KG1 (cell line): Measurements from ENCODE around the gene GREM2.

Experiments used
- DNase-seq: peaks from one replicate; lab custom pipeline; 2025; lab: John Stamatoyannopoulos, UW

Gene GREM2

DNA sequence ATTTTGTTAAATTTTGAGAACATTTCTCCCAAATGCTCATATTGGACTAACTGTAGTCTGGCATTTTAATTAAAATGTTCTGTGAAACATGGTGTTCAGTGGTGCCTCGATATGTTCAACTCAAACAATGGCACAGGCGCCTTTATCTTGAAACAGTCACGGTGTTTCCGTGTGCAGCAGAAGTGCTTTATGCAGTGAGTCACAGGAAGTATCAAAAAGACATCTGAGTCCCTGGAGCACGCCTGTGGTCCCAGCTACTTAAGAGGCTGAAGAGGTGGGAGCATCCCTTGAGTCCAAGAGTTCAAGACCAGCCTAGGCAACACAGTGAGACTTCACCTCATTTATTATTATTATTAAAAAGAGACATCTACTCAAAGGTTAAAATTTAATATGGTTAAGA, 52.2 kb downstream of the GREM2 start:
- no peak for DNase-seq

DNA sequence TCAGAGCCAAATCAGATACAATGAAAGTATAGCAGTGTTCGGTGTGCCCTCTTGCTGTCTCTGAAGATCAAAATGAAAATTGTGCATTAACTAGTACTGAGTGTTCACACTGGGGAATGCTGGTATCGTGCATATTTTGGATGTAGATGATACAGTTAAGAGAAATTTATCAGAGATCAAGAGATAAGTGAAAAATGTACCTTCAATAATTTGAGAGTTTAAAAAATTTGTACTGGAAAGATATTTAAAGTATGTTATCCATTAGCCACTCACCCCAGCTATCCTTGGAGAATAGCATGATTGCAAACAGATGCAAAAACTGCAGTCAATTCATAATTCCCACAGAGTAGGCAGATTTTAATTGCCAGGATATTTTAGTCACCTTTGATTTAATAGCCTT, 56.4 kb downstream of the GREM2 start:
- DNase-seq, result no peak

DNA sequence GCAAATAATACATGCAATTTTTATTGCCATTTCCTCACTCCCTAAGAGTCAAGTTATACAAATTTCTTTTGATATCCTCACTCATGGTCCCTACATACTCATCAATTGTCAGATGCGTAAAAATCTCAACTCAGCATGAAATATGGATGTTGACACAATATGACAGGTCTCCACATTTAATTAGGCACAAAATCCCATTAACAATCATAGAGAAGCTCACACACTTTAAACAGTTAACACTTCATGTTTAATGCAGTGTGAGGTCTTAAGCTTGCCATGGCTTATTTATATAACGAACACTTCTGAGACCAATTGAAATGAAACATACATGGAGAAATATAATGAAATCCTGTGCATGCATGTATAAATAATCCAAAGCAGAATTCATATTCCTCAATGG, 58.6 kb downstream of the GREM2 start:
- DNase-seq, result no peak

DNA sequence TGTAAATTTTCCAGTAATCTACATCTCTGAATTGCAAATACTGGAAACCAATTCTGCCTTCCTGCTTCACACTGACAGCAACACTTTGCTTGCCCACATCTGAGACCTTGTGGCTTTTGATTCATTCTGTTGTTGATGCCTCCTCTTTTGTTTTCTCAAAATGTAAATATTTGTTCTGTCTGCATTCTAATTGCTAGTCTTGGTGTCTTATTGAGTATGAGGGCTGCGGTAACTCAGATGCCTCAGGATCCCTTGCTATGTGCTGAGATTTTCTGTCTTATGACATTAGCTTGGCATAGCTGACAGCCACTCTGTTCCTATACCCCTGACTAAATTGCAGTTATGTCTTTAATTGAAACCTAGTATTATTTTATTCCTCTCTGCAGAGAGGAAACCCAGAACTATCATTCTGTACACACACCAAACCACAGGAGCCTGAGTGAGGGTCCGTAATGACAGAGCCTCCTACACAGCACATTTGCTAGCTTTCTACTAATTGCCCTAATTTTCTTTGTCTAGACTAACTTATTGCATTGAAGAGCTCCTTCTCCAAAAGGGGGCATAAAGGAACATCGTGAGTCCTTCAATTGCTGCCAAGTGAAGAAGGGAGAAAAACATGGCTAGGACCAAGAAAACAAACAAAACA, 72.1 kb downstream of the GREM2 start:
- no peak for DNase-seq

DNA sequence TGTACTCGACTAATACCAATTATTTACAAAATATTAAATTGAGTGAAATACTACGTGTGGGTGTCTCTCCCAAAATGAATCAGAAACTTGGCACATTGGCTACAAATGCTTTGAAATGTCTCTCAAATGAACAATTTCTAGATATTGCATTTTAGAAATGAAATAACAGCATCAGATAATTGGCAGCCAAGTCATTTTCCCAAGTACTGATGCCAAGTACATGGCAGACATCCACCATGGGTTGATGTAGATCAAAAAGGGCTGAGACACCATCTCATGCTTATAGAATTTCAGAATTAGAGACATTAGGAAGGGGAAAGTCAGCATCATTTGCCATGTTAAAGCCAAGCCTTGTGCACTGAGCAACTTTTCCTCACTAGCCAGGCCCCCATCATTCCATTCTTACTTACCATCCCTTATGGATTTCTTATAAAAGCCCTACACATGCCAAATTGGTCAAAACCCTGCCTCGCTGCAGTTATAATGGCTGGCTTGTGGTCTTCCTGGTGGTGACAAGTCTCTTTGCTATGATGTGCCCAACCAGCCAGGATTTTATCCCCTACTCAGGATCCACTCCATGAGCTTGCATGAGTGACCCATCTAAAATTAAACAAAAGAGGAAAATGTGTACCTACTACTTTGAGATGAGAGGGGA, 73.1 kb downstream of the GREM2 start:
- no peak for DNase-seq

DNA sequence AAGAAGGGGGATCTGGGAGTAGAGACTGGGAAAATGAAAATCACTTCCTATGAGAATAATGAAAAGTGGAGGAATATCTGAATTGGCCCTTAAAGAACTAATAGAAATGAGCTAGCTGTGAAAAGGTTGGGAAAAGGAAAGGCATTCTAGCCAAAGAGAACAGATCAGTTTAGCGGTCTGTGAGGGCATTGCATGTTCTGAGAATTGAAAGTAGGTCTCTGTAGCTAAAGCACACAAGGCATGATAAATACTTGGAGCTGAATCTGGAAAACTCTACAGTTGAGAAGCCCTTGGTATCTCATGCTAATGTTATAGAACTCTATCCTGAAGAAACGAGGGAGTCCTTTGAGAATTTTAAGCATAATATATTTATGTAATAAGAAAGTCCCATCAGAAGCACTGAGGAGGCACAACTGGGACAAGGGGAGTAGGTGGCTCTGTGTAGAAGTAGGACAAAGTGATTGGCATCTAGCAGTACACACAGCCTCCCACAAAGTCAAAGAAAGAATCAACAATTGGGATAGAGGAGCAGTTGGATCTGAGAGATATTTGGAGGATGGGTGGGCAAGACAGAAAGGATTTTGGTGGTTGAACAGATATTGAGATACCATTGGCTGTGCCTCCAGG, 78.7 kb downstream of the GREM2 start:
- DNase-seq, result no peak

DNA sequence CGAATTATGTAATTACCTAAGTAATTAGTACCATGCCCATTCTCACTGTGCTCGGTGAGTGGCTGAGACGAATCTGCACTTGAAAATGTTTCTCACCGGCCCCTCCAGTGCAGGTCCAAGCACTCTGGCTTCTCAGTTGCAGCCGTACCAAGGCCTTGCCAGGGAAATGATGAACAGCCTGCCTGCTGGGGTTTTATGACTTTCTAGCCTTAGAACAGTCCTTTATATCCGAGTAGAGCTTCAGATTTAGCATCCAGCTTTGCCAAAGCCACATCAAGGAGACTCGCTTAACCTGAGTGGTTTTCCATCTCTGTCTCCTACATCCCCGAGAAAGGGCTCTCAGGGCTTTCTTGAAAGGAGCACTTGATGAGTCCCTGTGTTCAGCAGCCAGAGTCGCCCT, 83.4 kb downstream of the GREM2 start:
- DNase-seq, result no peak

DNA sequence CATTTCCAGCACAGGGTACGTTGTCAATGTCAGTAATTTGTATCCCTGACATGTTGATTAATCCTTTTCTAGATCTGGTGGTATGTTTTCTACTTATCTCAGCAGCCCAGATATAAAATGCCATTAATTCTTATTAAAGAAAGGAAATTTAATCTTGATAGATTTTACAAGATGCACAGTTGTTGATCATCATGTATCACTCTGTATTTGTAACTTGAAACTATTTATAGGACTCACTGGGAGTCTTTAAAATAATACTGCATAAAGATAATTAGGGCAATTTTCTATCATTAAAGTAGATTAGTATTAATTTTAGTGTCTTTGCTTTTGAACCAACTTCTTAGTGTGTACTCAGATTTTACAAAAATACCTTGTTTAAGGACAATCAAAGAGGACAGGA, 84.9 kb downstream of the GREM2 start:
- DNase-seq, result no peak

DNA sequence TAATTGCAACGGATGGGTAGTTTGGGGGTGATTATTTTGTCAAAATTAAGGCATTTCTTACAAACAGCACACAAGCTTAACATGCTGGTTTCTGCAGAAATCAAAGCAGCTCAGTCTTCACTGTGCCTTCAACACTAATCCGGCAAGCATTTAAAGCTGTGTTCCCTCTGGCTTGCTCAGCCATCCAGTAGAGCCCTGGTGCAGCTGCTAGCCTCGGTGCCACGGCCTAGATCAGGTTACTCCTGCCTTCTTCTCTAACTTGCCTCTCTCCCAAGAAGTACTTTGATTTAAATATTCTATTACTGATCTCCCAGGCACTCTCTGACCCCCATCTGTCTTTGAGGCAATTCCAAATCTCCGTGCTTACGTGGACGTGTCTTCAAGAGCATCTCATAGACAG, 85.6 kb downstream of the GREM2 start:
- DNase-seq, result no peak

DNA sequence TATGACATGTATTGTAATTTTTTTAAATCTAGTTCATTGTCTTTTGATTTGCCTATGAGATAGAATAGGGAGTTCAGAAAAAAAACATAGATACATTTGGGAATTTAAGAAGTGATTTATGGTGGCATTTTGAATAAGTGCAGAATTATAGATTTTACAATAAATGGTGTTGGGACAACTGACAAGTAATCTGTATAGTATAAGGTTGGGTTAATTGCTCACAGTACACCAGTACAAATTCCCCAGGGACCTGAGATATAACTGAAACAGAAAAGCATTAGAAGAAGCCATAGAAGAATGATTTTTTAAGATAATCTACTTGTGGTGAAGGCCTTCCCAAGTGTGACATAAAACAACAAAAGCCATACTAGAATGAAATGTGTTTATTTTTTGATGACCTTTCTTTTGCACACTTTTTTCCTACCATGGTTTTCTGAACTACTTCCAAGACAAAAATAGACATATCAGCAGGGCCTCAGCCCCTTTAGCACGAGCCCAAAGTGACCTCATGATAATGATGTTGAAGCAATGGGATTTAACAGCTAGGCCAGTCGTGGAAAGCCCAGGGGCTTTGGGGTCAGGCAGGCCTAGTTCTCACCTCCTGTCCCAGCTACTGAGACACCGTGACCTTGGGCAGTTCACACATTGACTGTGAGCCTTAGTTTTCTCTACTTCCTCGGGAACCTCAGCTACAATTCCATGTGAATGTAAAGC, 87.4 kb downstream of the GREM2 start:
- no peak for DNase-seq

DNA sequence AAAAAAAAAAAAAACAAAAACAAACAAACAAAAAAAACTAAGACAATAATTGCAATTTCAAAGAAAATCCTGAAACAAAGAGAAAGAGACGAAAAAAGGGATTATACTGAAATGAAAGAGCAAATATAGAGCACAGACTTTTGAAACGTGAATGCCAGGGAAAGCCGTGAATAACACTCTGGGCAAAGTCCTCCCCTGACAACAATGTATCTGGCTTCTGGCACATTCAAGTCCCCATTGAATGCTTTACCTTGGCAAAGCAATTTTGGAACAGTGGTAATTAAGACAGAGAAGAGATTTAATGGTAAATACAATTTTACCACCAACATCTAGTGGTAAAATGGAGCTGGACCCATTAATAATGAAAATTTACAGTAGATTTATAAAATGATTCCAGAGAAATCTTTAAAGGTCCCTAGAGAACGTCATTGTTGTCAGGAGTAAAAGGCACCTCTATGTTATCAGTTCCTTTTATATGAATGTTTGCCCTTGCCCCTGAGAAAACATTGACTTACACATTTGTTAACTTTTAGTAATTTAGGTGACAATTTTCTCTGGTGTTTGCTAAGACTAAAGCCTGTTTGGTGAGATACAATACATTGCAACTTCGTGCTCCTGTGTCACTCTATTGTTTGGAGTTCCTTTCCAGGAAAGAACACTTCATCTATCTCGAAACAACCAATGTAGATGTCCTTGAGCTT, 89.7 kb downstream of the GREM2 start:
- no peak for DNase-seq

DNA sequence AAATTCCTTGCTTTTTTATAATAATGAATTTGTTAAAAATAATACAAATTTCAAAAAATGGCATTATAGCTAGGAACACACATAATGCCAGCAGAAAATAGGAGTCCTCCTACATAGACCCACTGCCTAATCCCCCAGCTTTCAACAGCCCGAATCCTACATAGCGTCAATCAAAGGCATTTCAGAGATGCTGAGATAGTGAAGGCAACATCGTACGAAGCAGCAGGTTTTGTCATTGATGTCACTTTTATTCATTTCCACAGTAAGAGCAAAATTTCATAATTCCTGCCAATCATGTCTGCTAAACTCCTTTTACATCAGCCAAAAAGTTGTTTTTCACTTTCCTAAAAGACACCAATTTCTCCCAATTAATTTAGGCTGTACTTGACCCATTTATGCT, 94.1 kb downstream of the GREM2 start:
- no peak for DNase-seq

DNA sequence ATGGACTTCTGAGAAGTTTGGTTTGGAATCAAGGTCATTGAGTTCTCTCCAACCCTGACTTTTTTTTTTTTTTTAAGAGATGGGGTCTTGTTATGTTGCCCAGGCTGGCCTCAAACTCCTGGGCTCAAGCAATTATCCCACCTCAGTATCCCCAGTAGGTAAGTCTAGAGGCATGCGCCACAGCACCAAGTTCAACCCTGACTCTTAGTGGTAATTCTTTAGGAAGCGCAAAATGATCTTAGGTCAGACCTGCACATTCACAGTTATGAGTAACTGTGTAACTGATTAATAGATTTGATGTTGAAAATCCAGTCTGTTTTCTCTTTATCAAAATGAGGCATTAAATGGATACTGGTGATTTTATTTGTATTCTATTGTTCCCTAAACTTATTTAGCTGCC, 95.9 kb downstream of the GREM2 start:
- DNase-seq, result no peak

DNA sequence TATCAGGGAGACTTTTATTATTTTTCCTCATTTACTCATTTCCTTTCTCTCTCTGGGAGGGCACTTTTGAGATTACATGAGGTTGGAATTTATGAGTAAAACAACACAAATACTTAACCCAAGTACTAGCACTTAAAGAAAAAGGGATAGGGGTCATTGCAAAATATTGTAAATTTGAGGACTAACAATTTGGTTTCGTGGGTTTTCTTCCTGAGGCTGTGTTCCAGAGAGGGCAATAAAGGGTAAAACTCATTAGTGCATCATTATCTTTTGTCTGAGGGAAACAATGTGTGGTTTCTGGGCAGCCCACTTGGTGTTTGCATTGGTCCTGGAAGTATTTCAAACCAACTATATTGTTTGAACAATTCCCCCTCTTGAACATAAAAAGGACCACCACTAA, 96.5 kb downstream of the GREM2 start:
- no peak for DNase-seq

DNA sequence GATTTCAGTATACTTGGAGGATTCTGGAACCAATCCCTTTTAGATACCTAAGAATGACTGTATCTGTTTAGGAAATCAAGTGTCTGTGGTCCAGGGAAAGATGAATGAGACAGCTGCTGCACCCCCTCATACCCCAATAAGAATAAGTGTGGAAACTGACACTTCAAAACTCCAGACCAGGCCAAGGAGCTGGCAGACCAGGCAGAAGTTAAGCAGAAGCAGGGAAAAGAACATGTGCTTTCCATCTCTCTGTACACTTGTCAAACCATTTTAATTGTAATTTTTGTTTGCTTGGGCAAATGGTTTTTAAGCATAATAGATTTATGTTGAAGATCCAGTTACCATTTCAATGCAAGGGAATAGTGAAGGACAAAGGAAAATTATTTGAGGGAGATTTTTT, 100.2 kb downstream of the GREM2 start:
- DNase-seq, result no peak

DNA sequence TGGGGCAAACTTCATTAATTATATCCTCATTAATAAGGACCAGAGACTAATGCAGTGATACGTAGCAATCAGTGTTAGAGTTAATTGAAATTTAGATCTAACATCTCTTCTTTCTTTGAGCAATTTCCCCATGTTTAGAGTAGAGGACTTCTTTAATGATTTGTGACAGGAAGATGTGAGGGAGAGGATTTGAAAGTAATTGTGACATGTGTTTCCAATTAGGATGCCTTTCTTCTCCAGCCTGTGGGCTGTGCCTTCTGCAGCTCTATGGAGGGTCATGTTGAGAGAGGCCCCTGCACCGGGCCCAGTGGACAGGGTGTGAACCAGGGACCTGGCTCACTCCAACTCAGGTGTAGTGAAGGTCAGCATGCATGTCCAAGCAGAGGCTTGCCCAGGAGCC, 103.0 kb downstream of the GREM2 start:
- no peak for DNase-seq

DNA sequence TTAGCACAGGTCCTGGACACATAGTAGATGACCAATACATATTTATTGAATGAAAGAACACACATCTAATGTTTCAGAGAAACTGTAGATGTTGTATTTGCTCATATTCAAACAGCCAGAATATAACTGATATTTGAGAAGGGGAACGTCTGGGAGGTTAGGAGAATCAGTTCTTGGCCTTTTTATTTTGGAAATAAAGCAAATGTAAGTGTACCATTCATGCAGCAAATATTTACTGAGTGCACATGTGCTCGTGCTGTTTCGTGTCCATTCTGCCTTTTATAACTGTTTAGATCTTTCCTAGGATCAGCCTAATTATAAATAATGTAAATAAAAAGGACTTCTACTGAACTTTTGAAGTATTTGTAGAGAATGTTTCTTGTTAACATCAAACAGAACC, 103.8 kb downstream of the GREM2 start:
- no peak for DNase-seq

DNA sequence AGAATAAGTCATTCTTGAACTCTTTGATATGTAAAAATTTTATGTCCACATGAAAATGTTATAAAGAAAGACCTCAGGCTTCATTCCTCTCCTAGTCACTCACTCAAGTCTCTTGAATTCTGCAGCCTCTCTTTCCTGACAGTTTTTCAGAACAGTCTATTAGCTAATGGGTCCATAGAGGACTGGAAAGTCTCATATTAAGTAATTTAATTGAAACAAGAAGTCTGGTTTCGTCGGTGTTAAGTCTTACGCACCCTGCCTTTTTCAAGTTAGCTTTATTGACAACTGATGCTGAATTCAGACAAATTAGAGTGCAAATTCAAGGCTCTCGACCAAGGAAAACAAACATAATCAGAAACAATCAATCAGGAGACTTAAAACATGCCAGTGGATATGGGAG, 105.8 kb downstream of the GREM2 start:
- no peak for DNase-seq

DNA sequence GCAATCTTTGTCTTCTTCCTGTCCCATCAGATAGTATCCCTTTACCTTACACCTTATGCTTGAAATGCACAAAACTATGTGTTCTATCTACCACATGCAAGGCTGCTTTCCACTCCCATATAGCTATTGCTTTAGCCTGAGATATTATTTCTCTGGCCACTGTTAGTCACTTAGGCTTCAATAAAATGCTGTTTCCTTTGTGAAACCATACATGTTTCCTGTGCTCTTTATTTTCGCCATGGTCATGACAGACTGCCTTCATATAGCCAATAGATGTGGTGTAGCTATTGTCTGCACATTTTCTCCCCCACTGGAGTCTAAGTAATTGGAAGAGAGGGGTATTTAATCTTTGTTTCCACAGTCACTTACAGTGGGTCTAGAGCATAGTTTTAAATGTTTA, 108.4 kb downstream of the GREM2 start:
- DNase-seq, result no peak

DNA sequence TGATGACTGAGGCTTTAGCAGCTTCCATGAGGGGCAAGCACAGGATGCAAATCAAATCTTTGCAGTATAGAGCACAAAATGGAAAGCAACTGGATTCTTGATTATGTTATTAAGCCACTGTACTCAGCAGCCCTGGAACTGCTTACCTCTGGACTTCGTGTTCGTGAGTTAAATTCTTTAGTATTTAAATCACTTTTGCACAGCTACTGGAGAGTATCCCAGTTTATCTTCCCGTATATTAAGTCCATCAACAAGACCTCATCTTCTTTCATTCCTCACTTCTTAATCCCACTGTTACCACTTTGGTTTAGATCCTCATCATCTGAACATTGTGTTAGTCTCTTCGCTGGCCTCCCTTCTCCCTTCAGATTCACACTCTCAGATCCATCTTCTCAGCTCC, 108.9 kb downstream of the GREM2 start:
- no peak for DNase-seq

DNA sequence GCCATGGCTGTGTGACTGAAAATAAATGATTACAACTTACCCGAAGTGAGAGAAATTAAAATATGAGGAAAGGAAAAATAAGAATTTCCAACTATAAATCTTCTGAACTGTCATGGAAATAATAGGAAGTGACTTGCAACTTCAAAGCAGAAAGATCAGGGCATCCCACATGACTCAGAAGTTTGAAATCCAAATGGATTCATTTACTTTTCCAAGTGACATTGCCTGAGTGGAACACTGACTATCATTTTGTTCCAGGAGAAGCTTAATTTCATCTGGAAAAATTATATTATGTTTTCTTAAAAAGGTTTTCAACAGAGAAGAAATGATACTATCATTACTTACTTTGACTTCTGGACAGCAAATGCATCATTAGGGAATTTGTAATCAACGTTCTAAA, 110.8 kb downstream of the GREM2 start:
- no peak for DNase-seq

DNA sequence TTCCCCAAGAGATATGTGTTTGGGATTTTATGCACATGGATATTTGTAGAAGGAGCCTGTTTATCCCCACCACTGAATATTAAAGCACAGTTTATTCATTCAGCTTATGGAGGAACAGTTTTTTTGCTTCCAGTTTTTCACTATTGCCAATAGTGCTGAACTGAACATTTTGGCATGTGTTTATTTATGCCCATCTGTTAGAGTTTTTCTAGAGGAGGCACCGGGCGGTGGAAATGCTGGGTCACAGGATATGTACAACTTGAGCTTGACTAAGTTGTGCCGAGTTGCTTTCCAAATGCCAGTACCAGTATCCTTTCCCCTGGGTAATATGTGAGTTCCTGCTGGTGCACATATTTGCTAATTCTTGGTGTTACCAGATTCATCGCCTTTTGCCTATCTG, 111.3 kb downstream of the GREM2 start:
- no peak for DNase-seq

DNA sequence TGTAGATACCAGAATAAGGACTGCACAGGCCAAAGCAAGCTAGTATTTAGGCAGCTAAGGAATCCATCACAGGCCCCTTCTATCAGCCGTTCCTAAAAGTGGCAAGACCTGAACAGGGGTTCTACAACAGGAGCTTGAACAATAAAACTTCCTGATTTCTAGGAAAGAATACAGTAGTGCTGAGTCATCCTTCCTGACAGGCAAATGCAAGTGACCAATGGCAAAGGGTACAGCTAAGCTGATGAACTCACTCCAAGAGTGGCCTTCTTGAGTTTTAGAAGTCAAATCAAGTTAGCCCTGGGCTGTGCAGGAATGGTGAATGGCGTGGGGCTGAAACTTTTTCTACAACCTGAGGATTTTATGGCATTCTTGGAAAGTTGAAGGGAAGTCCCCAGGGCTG, 112.9 kb downstream of the GREM2 start:
- DNase-seq, result no peak
